Activated naive CD4-positive, alpha-beta T cell treated with anti-CD3 and anti-CD28 coated beads, Interleukin-2, amount 50 U/mL, for 24 hours (primary cell): ENCODE data around the gene DNER.
"Not testable (repeated sequence)": the region's sequence is repeated elsewhere in the genome, so short reads cannot be mapped to it uniquely, and the experiment has no call there.

Experiments used
- H3K27ac Mint-ChIP-seq: one replicate; pipeline ENCODE4 v1.8.0; 2021; ENCODE audit warnings: mild to moderate bottlenecking, mixed read lengths
- H3K27me3 Mint-ChIP-seq: one replicate; pipeline ENCODE4 v1.8.0; 2021; ENCODE audit warnings: mixed read lengths
- H3K36me3 Mint-ChIP-seq: one replicate; pipeline ENCODE4 v1.8.0; 2021; ENCODE audit warnings: mixed read lengths
- H3K4me1 Mint-ChIP-seq: one replicate; pipeline ENCODE4 v1.8.0; 2021; ENCODE audit warnings: mixed read lengths
- H3K4me3 Mint-ChIP-seq: one replicate; pipeline ENCODE4 v1.8.0; 2021; ENCODE audit warnings: mild to moderate bottlenecking, mixed read lengths
- H3K9me3 Mint-ChIP-seq: one replicate; pipeline ENCODE4 v1.8.0; 2021; ENCODE audit warnings: mixed read lengths

Gene DNER

DNA sequence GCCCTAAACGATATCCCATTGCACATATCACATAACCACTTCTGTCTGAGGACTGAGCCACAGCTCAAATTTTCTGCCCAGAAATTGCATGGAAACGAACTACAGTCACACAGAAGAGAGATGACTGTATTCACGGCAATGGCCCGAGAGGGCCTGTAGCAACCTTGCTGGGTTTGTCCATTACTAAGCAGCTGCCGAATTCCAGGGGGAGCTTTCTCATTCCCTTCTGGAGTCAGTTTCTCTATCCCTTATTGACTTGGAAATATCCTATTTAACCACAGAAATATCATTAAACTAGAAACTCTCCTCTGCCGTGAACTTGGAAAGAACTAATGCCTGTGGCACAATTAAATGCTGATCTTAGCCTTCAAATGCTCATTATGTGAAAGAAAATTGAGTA is 183.9 kb downstream of the DNER start:
- H3K36me3 Mint-ChIP-seq: no peaks in the 10 kb centered on the region
- H3K27me3 Mint-ChIP-seq: peaks cover 3% of the 10 kb centered on the region
- no peak overlapping the region for H3K27ac Mint-ChIP-seq
- no peaks in the 10 kb centered on the region for H3K9me3 Mint-ChIP-seq
- H3K4me1 Mint-ChIP-seq: no peaks in the 10 kb centered on the region
- H3K4me3 Mint-ChIP-seq: no peak overlapping the region

- Mint-ChIP-seq H3K27me3 (peaks cover 3% of the 10 kb centered on the region), H3K36me3 (no peaks in the 10 kb centered on the region), H3K27ac (no peak overlapping the region), H3K4me3 (no peak overlapping the region), H3K4me1 (no peaks in the 10 kb centered on the region), H3K9me3 (no peaks in the 10 kb centered on the region)
Measured at GRCh38 chr2:229528846-229529245, 185.5 kb downstream of the DNER start.

DNA sequence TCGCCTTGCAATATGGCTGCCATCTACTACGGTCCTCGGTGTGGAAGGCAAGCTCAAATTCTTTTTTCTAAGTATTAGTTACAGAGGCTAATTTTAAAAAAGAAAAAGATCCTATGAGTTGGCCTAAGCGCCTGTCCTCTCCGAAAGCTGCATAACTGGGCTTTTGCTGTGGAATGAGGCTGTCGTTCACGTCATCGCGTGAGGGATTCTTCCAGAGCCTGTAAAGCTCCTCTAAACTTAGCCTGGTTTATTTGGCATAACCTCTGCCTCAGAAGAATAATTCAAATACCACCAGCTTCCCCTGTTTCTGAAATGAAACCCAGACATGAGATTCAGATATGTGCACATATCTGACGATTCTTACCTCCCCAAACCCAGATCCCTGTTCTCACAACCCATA is 187.4 kb downstream of the DNER start:
- no peaks in the 10 kb centered on the region for H3K36me3 Mint-ChIP-seq
- H3K4me1 Mint-ChIP-seq: no peaks in the 10 kb centered on the region
- H3K27ac Mint-ChIP-seq: no peak overlapping the region
- no peaks in the 10 kb centered on the region for H3K9me3 Mint-ChIP-seq
- peaks cover 3% of the 10 kb centered on the region for H3K27me3 Mint-ChIP-seq
- no peak overlapping the region for H3K4me3 Mint-ChIP-seq

GRCh38 chr2:229524799-229525198 is 189.6 kb downstream of the DNER start:
- Mint-ChIP-seq H3K4me1 (no peaks in the 10 kb centered on the region), H3K4me3 (no peak overlapping the region), H3K27me3 (peaks cover 5% of the 10 kb centered on the region), H3K9me3 (no peaks in the 10 kb centered on the region), H3K36me3 (no peaks in the 10 kb centered on the region), H3K27ac (no peak overlapping the region)

- Mint-ChIP-seq H3K27me3 (peaks cover 6% of the 10 kb centered on the region), H3K4me1 (no peaks in the 10 kb centered on the region), H3K9me3 (no peaks in the 10 kb centered on the region), H3K27ac (no peak overlapping the region), H3K36me3 (no peaks in the 10 kb centered on the region), H3K4me3 (no peak overlapping the region)
Measured at GRCh38 chr2:229523663-229524062, 190.7 kb downstream of the DNER start.

DNA sequence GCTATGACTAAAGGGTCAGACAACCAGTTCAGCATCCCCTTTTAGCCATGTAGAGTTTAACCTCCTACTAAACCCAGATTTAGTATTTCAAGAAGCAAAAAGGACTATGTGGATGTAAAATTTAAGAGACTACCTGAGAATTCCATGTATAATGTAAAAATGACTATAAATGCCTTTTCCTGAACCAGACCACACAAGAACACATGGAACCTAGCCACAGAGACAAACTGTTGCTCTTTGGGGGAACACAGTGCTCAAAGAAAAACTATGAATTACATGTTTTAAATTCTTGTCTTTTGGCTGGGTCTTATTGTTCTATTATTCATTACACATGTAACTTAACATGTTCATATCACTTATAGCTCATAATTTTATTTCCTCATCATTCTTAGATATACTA is 192.8 kb downstream of the DNER start:
- Mint-ChIP-seq H3K27ac (no peak overlapping the region), H3K4me1 (no peaks in the 10 kb centered on the region), H3K27me3 (peaks cover 8% of the 10 kb centered on the region), H3K4me3 (no peak overlapping the region), H3K9me3 (no peaks in the 10 kb centered on the region), H3K36me3 (no peaks in the 10 kb centered on the region)

DNA sequence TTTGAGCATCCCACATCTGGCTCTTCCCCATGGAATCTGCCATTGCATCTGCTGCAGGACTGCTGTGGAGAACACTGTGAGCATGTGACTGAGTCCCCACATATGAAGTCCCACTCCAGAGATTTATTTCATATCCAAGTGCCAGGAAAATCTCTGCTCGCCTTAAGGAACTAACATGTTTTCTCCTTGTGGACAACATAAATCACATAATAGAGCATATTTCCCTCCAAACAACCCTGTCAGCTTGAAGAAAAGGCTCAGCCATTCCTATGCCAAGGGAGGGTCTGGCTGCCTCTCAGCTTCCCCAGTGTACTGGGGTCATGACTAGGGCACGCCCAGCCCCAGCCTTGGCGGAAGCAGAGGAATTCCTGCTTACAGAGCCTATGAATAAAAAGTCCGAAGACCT is 193.7 kb downstream of the DNER start:
- no peaks in the 10 kb centered on the region for H3K4me1 Mint-ChIP-seq
- H3K27ac Mint-ChIP-seq: no peak overlapping the region
- H3K36me3 Mint-ChIP-seq: no peaks in the 10 kb centered on the region
- H3K9me3 Mint-ChIP-seq: no peaks in the 10 kb centered on the region
- peaks cover 9% of the 10 kb centered on the region for H3K27me3 Mint-ChIP-seq
- no peak overlapping the region for H3K4me3 Mint-ChIP-seq

DNA sequence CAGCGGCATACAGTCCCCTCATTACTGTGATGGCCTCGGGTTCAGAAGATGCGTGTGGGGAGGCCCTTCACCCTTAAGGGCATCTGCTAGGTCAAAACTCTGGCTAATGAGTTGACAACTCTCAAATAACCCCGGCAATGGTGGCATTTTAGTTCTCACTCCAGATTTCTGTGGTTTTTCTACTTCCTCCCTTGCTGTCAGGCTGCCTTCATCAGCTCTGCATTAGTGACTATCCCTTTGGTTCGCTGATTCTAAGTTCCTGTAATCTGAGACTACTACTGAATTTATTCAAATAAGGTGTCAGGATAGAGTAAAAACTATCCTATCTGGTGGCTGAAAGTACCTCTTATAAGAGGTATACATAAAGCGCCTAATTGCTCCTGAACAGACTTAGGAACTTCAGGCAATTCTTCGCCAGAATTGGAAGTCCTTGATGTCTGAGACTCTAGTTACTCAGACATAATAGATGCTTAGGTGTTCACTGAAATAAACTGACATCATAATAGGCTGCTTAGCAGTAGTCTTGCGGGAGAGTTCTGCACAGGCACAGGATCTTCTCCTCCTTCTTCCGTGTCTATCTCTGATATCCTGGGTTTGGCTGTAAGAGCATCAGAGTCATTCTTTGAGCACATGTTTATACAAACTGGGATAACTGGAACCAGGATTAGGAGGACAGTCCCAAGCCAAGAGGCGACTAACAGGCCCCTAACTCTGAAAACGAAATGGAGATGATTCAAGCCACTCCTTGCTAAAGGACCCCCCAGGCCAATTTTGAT is 194.5 kb downstream of the DNER start:
- Mint-ChIP-seq H3K4me1 (no peaks in the 10 kb centered on the region), H3K27ac (no peak overlapping the region), H3K9me3 (no peaks in the 10 kb centered on the region), H3K36me3 (no peaks in the 10 kb centered on the region), H3K27me3 (peaks cover 9% of the 10 kb centered on the region), H3K4me3 (no peak overlapping the region)

GRCh38 chr2:229514273-229514895 is 200.0 kb downstream of the DNER start:
- H3K9me3 Mint-ChIP-seq: no peaks in the 10 kb centered on the region
- no peaks in the 10 kb centered on the region for H3K36me3 Mint-ChIP-seq
- peaks cover 6% of the 10 kb centered on the region for H3K27me3 Mint-ChIP-seq
- no peak overlapping the region for H3K27ac Mint-ChIP-seq
- H3K4me1 Mint-ChIP-seq: no peaks in the 10 kb centered on the region
- H3K4me3 Mint-ChIP-seq: no peak overlapping the region

GRCh38 chr2:229511524-229511923 is 202.8 kb downstream of the DNER start:
- H3K36me3 Mint-ChIP-seq: no peaks in the 10 kb centered on the region
- H3K27ac Mint-ChIP-seq: no peak overlapping the region

GRCh38 chr2:229506699-229507098 is 207.7 kb downstream of the DNER start:
- not testable (repeated sequence) for H3K27ac Mint-ChIP-seq, H3K36me3 Mint-ChIP-seq, H3K4me3 Mint-ChIP-seq, H3K9me3 Mint-ChIP-seq, H3K27me3 Mint-ChIP-seq, H3K4me1 Mint-ChIP-seq

More at GRCh38 chr2:229511524-229511923, 202.8 kb downstream of the DNER start:
- peaks cover 1% of the 10 kb centered on the region for H3K27me3 Mint-ChIP-seq
- H3K4me1 Mint-ChIP-seq: no peaks in the 10 kb centered on the region
- H3K4me3 Mint-ChIP-seq: no peak overlapping the region
- H3K9me3 Mint-ChIP-seq: no peaks in the 10 kb centered on the region

GRCh38 chr2:229501051-229501794 is 213.1 kb downstream of the DNER start:
- Mint-ChIP-seq H3K36me3 (no peaks in the 10 kb centered on the region), H3K9me3 (peaks cover 18% of the 10 kb centered on the region), H3K4me3 (no peak overlapping the region), H3K4me1 (no peaks in the 10 kb centered on the region), H3K27me3 (peaks cover 5% of the 10 kb centered on the region), H3K27ac (no peak overlapping the region)

DNA sequence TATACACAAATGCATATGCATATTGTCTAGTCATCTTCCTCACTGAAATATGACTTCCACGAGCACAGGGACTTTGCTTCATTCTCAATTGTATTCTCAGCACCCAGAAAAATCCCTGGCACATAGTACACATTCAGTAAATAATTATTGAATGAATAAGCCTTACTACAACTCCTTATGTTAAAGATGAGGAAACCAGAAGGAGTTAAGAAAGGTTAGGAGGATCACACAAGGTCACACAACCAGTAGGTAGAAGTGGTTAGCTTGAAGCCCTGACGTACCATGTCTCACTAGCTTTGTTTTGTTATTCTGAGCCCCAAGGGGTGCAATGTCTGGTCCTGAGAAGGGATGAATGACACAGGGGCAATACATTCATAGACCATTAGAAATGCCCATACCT is 222.3 kb downstream of the DNER start:
- Mint-ChIP-seq H3K36me3 (no peaks in the 10 kb centered on the region), H3K27ac (no peak overlapping the region), H3K4me3 (no peak overlapping the region), H3K27me3 (peaks cover 1% of the 10 kb centered on the region), H3K9me3 (peaks cover 8% of the 10 kb centered on the region), H3K4me1 (no peaks in the 10 kb centered on the region)

- no peaks in the 10 kb centered on the region for H3K36me3 Mint-ChIP-seq
Measured at GRCh38 chr2:229490167-229490566, 224.2 kb downstream of the DNER start.

GRCh38 chr2:229489016-229489415 is 225.3 kb downstream of the DNER start:
- no peaks in the 10 kb centered on the region for H3K9me3 Mint-ChIP-seq
- peaks cover 1% of the 10 kb centered on the region for H3K27me3 Mint-ChIP-seq
- H3K27ac Mint-ChIP-seq: no peak overlapping the region
- H3K4me1 Mint-ChIP-seq: no peaks in the 10 kb centered on the region
- H3K36me3 Mint-ChIP-seq: no peaks in the 10 kb centered on the region
- H3K4me3 Mint-ChIP-seq: no peak overlapping the region

More at GRCh38 chr2:229490167-229490566, 224.2 kb downstream of the DNER start:
- H3K27me3 Mint-ChIP-seq: peaks cover 1% of the 10 kb centered on the region
- H3K4me3 Mint-ChIP-seq: no peak overlapping the region
- H3K9me3 Mint-ChIP-seq: no peaks in the 10 kb centered on the region
- no peaks in the 10 kb centered on the region for H3K4me1 Mint-ChIP-seq
- no peak overlapping the region for H3K27ac Mint-ChIP-seq

DNA sequence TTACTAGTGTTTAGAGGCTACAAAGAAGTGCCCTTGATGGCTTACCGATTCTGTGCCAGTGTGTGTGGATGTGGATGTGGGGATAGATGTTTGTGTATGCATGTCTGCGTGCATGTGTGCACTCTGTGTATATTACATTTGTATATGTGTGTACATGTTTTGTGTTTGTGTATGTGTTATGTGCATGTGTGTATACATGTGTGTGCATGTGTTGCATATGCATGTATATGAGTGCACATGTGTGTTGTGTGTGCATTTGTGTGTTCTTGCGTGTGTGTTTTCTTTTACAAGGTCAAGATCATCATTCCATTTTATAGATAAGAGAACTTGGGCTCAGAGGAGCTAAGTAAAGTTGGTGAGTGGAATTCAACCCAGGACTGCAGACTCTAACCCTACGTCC is 226.1 kb downstream of the DNER start:
- no peak overlapping the region for H3K4me3 Mint-ChIP-seq
- no peaks in the 10 kb centered on the region for H3K9me3 Mint-ChIP-seq
- H3K27ac Mint-ChIP-seq: no peak overlapping the region
- peaks cover 1% of the 10 kb centered on the region for H3K27me3 Mint-ChIP-seq
- H3K36me3 Mint-ChIP-seq: no peaks in the 10 kb centered on the region
- no peaks in the 10 kb centered on the region for H3K4me1 Mint-ChIP-seq
